Amniotic epithelial cell (primary cell): ENCODE data around the gene GPRIN2.
A peak's percentile ranks its signal among the peaks of the same experiment; 100 is the strongest.
"Not testable (repeated sequence)": the region's sequence is repeated elsewhere in the genome, so short reads cannot be mapped to it uniquely, and the experiment has no call there.

Source experiments
- DNase-seq: peaks from one replicate; pipeline ENCODE4 v3.0.0-alpha.2; 2010; ENCODE audit warnings: low read depth

The GPRIN2 gene

GRCh38 chr10:46520941-46521340 lies 35.5 kb downstream of the GPRIN2 start:
- DNase-seq, result peak; percentile 41

GRCh38 chr10:46520381-46520780 lies 36.1 kb downstream of the GPRIN2 start:
- DNase-seq, result no peak

GRCh38 chr10:46518028-46518725 lies 38.3 kb downstream of the GPRIN2 start:
- no peak for DNase-seq

GRCh38 chr10:46517541-46517940 lies 38.9 kb downstream of the GPRIN2 start:
- DNase-seq, result no peak

GRCh38 chr10:46516660-46517416 lies 39.6 kb downstream of the GPRIN2 start:
- peak; percentile 80 for DNase-seq

- no peak for DNase-seq
Observed at GRCh38 chr10:46515793-46516192, 40.7 kb downstream of the GPRIN2 start.

- DNase-seq, result no peak
Observed at GRCh38 chr10:46515366-46515765, 41.1 kb downstream of the GPRIN2 start.

- DNase-seq, result no peak
Observed at GRCh38 chr10:46514899-46515298, 41.6 kb downstream of the GPRIN2 start.

- DNase-seq, result no peak
Observed at GRCh38 chr10:46514431-46514861, 42.0 kb downstream of the GPRIN2 start.

GRCh38 chr10:46513333-46513732 lies 43.1 kb downstream of the GPRIN2 start:
- not testable (repeated sequence) for DNase-seq

GRCh38 chr10:46512725-46513124 lies 43.7 kb downstream of the GPRIN2 start:
- not testable (repeated sequence) for DNase-seq

GRCh38 chr10:46512002-46512401 lies 44.5 kb downstream of the GPRIN2 start:
- DNase-seq, result not testable (repeated sequence)
